Activated CD4-positive, alpha-beta T cell treated with anti-CD3 and anti-CD28 coated beads for 4 hours (primary cell): ENCODE measurements around the gene RIMBP2.

ENCODE experiments used
- DNase-seq, 2 donors: peaks; one replicate each; pipeline ENCODE4 v3.0.0-alpha.2; 2020

The RIMBP2 gene

DNA sequence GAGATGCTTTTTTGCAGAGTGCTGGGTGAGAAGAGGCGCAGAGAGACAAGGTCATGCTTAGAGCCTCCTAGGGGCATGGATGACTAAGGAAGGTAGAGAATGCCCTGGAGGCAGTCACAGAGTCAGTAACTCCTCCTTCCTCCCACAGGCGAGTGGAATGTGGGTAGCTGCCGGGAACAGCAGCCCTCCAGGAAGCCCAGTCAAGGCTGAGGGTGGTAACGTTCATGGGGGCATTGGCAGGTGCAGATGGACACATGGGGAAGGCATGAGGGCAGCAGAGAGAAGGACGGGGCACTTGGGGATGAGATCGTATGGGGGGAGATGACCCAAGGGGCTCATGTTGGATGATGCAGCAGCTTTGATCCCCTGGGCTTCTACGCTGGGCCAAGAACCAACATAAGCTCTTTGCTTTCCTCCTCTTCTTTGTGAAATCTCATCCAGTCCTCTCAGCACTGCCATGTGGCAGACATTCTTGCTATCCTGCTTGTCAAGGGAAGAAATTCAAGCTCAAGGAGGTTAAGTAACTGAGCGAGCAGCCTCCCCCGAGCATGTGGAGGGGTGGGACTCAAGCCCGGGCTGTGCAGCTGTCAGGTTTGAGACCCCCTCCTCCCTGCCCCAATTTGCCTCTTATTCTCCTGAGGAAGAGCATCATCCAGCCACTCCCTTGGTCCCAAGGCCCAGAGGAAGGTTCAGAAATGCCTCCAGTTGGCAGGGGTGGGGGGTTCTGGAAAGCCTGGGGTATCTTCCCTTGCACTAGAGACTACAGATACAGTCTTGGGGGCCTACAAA, 190.5 kb downstream of the RIMBP2 start:
- DNase-seq = no peak

DNA sequence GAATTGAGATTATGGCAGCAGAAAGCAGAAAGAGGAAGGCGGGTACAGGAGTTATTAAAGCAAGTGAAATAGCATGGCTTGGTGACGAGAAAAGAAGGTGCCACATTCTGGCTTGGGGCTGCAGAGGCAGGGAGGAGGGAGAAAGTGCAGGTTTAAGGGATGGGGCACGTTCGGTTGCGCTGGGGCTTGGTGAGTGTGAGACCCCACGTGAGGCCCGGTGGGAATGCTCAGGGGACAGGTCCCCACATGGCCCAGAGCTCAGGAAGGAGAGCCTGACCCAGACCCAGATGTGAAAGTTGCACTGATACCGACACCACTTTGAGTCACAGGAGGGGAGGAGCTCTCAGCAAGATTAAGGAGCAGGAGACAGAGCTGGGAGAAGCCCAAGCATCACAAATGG, 191.3 kb downstream of the RIMBP2 start:
- DNase-seq = no peak

DNA sequence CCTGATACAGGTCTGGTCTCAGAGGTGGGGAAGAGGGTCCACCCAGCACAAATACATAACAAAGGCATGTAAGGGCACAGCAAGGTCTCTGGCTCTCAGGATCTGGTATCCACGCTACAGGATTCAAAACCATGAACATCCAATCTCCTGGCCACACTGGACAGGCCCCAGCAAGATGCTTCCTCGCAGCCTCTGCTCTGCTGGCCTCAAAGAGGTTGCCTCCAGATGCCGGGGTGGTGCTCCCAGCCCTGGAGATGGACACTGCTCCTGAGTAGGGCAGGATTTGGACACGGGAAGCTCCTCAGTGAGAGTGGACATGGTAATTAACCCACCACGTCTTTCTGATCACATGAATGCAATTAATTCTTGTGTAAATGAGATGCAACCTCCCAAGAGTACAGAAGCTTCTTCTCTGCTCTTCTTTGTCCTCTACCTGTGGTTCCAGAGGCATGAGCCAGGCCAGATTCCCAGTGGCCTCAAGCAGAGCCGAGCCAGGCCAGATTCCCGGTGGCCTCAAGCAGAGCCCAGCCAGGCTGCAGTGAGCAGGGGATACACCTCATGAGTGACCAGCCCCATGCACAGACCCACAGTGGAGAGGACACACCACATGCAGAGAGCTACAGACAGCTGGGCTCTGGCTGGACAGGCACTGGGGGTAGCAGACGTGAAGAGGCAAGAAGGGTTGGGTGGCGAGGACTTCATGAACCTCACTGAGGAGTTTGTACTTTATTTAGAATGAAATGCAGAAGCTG, 192.1 kb downstream of the RIMBP2 start:
- no peak for DNase-seq

DNA sequence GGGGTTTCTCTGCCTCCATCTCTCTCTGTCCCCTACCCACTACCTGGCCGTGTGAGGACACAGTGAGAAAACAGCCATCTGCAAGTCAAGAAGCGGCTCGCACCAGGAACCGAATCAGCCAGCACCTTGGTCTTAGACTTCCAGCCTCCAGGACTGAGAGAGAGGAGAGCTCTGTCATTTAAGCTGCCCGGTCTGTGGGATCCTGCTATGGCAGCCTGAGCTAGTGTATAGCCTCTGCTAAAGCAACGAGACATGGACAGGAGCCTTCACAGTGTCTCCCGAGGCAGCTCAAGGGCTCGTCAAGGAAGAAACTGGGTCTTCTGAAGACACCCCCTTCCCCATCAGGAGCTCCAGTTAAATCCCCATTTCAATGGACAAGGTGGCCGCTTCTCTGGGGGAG, 192.9 kb downstream of the RIMBP2 start:
- DNase-seq = no peak

DNA sequence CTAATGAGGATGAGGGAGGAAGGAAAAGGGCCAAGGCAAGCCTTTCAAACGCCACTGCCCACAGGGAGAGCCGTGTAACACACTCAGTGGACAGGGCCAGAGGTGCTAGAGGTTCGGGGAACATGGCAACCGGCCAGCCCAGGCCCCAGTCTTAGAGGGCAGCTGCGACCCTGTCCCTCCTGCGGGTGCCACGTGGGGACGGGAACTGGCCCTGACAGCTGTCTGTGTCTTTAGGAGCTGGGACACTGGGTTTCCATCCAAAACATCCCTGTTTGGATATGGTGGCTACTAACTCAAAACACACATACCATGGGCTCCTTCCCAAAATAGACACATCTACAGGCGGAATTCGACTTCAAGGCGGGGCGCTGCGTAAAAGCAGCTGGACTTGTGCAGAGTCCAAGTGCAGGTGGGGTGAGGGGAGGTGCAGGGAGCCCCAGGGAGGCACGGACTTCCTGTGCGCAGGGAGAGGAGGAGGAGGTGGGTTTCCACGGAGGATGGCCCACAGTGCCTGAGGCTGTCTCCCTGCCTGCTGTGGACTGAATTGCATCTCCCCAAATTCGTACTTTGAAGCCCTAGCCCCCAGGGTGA, 193.8 kb downstream of the RIMBP2 start:
- DNase-seq = no peak

DNA sequence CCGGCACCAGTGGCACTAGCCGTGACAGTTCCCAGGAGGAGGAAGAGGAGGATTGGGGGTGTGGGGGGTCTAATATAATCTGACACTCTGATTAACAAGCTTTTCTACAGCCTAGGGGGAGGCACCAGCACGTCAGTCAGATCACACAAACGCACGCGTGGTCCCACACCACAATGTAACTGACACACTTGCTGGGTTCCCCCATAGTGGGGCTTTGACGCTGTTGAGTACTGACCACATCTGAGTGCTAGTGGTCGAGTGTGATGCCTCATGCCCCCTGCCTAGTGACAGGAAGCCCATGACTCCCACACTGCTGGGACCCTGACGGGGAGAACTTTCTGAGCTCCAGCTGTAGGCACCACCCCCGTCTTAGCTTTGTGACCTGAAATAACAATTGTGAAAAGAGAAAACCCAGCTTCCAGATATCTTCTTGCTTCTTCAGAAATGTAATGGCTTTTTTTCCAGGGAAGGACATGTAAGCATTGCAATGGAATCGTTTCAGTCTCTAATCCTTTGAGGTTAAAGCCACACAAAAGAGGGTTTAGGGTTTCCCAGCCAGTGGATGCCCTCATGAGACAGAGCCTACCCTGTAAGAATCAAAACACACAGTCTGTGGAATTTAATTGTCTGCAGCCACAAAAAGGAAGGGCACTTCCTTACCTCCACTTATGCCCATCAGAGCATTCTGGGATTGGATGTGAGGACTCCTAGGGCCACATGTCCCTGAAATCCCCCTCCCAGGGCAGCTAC, 194.5 kb downstream of the RIMBP2 start:
- DNase-seq = no peak

DNA sequence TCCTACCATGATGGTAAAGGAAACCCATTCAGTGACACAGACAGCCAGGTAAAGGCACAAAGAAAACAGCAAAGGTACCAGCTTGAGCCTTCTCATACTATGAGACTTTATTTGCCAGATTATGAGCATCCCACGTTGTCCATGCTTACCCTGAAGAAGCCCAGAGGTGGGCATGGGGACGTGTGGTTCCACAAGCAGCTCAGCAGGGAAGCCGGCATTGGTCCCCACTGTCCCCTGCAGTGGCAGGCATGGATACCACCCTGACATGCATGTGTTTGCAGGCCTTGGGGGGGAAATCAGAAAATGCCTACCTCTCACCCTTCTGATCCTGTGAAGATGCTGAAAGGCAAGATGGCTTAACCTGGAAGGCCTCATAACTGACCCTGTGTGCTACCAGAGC, 195.3 kb downstream of the RIMBP2 start:
- DNase-seq = no peak

DNA sequence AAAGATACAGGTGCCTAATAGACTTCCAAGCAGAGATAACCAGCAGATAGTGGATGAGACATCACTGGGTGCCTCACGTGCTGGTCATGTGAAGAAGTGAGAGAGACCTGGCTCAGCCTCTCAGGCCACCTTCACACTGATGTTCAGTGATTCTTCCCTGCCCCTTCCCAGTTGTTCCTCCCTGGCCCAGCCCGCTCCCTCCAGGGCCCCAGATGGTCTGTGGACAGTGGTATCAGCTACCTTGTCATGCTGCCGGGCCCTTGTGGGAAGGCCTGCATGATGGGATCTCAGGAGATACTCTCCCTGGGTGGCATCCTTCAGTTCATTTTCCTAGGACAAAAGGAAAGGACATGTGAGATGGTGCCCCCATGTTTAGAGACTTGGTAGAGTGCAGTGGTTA, 198.5 kb downstream of the RIMBP2 start:
- DNase-seq = no peak

DNA sequence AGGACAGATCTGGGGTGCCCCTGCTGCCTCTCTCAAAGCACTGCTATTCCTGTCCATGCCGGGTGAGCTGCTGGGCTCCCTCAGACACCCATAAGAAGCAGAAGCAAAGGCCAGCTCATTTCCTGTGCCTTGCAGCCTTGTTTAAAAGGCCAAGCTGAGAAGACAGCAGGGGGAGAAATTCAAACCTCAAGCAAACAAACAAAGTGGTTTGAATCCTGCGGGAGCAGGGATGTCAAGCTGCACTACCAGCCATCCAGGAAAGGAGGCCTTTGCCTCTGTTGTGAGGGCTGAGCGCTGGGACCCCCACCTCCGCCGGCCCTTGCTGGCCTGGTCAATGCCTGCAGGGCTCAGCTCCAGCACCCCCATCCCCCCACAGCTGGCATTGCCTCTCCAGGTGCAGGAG, 201.9 kb downstream of the RIMBP2 start:
- DNase-seq = no peak

DNA sequence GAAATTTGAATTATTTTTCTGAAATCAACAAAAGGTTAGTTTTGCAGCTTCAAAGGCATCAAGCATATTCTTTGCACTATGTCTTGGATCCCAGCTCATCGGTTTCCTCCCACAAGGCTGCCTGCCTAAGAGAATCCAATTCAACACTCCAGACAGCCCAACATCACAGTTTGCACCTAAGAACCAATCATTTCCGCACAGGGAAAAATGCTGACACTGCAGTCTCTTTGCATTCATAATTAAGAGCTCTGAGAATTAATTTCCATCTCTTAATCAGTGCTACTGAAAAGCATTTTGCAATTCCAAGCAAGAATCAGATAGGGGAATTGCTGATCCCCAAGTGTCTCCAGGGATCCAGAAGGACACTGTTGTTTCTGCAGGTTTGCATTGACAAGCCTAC, 202.5 kb downstream of the RIMBP2 start:
- no peak for DNase-seq

DNA sequence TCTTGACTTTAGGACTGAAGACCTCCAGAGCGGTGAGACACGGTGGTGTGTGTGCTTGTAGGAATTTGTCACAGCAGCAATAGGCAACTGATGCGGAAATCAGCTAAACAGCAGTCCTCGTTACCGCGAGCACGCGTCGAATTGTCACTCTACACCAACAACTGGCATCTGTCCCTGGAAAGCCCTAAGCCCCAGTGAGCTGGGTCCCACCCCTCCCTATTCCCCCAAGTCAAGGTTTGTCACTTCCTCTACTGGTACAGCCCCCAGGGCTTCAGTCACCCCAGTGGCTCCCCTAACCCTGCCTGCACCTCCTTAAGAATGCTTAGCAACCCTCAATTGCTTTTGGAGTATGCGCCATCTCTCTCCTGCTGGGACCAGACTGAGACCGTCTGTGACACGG, 204.8 kb downstream of the RIMBP2 start:
- DNase-seq = no peak

DNA sequence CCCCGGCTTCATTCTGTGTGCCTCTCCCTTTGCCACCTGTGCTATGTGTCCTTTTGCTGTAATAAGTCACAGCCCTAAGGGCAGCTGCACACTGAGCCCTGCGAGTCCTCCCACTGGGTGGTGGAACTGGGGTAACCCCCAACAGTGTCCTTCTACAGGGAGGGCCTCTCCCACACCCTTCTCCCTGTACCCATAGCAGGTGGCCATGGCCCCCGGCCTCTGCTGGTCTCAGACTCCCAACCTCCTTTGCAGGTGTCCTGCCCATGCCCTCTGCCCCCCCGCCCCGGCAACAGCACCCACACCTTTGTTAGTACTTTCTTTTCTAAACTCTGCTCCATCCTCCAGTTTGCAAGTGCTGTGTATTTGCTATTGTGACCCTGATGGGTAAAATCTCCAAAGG, 206.6 kb downstream of the RIMBP2 start:
- DNase-seq = no peak

DNA sequence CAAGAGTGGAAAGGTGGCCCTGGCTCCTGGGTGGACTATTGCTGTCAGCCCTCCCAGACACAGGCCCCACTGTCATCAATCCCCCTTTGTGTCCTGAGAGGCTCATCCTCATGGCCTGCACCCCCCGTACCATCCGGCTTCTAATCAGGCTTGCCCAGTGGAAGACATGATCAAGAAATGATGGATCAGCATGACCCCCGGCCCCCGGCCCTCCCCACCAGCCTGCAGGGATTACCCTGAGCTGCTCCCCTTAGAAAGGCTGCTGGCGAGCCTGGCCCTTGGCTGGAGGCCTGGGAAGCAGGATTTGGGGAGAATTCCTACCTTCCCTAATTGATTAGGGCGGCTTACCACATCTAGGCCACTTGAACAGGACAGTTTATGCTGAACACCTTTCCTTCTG, 207.3 kb downstream of the RIMBP2 start:
- DNase-seq = no peak

DNA sequence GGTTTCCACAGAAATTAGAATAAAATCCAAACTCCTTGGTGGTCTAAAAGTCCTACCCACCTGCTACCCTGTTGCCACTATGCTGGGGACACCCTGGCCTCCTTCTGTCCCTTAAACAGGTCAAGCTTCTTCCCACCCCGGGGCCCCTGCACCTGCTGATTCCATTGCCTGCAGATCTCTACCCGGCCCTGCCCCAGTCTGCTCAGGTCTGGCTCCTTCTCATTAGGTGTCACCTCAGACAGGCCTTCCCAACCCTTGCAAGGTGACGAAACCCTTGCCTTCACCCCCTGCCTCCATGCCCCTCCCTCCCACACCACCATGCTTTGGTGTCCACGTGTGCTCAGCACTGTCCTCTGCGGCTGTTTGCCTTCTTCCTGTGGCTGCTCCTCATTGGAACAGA, 207.8 kb downstream of the RIMBP2 start:
- DNase-seq = no peak

DNA sequence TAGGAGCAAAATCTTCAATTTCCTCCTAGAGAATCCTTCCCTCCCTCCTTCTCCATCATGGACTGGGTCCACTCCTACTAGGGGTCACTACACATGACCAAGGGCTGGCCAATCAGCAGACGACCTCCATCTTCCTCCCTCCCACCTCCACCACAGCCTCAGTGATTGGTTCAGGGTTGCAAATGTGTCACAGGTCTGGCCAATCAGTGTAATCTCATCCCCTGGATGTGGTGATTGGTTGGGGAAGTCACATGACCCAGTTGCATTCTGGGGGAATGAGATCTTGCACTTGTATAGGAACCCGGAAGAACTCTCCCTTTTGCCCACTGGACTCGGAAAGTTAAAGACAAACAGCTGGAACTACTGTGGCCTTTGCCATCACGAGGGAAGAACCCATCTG, 209.3 kb downstream of the RIMBP2 start:
- DNase-seq = no peak

DNA sequence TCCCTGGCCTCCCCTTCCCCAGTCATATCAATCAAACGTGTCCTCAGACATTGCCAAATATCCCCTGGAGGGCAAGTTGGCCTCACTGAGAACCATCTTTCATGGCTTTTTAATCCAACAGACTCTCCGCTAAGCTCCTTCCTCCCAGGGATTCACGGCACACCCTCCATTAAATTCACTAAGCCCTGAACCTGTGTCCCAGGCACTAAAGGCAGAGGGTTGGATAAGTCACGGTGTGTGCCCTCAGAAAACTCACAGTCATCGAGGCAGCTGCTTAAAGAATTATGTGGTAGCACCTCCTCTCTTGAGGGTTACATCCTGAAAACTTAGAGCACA, 211.3 kb downstream of the RIMBP2 start:
- no peak for DNase-seq

DNA sequence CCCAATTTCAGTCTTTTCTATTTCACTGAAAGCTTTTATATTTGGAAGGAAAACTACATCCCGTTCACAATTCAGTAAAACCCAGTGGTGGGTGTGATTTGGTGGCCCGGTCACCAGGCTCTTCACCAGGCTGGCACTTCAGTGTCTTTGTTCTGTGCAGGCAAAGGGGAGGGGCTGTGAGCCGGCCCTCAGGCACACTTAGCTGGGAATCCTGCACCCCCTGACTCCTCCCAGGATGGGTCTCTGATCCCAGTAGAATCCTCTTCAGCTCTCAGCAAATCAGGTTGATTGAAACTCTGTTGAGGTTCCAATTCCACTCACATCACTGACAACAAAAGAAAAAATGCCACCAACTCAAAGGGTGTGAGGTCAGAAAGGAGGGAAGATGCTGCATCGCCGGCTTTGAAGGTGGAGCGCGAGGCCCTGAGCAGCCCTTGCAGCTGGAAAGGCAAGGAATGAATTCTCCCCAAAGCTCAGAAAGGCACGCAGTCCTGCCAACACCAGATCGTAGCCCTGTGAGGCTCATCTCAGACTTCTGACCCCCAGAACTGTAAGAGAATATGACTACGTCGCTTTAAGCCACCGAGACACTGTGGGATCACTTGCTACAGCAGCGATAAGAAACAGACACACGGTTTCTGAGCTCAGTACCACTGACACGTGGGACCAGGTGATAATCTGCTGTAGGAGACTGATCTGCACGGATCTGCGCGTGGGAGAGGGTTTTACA, 211.8 kb downstream of the RIMBP2 start:
- no peak for DNase-seq

DNA sequence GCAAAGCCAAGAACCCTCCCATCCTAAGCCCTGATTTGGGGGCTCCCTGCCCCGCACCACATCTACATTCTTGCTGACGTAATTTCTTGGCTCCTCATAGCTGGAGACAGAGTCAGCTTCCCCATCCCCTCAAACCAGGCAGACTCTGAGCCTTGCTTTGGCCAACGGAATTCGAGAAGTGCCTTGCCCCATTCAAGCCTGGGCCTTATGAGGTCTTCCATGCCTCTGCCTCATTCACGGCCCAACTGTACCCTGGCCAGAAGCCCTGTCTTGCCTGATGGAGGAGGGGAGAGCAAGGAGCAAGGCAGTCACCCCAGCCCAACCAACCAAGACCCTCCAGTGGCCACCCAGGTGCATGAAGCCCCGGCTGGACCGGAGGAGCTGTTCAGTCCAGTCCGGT, 214.3 kb downstream of the RIMBP2 start:
- DNase-seq = no peak

DNA sequence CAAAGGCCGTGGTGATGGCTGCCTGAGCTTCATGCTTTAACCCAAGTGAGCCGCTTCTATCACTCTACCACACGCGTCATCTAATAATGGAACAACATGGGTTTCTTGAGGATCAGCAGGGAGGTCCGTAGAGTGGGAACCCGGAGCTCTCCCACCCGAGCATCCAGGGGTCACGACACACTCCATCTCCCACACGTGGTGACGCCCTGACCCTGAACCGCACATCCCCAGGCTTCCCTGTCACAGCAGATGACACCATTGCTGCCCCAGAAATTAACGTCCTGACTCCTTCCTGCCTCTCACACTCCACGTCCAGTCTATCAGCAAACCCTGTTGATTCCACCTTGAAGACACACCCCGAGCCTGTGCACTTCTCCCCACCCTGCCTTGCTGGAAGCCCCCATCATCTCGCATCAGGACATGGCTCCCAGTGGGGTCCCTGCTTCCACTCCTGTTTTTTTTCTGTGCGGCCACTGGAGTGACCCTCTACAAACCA, 215.2 kb downstream of the RIMBP2 start:
- DNase-seq = no peak

DNA sequence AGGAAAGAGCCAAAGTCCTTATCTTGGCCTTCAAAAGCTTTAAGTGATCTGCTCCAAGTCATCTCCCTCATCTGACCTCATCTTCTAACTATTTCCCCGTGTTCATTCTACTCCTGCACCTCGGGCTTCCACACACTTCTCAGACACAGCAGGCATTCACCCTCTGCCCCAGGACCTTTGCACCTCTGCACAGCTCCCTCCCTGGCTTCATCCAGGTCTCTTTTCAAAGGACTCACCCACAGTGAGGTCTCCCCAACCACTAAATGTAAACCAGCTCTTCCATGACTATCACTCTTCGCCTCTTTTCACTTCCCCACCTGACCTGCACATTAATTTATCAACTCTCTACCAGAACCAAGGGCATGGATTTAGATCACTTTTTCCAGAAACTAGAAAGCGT, 216.6 kb downstream of the RIMBP2 start:
- no peak for DNase-seq

DNA sequence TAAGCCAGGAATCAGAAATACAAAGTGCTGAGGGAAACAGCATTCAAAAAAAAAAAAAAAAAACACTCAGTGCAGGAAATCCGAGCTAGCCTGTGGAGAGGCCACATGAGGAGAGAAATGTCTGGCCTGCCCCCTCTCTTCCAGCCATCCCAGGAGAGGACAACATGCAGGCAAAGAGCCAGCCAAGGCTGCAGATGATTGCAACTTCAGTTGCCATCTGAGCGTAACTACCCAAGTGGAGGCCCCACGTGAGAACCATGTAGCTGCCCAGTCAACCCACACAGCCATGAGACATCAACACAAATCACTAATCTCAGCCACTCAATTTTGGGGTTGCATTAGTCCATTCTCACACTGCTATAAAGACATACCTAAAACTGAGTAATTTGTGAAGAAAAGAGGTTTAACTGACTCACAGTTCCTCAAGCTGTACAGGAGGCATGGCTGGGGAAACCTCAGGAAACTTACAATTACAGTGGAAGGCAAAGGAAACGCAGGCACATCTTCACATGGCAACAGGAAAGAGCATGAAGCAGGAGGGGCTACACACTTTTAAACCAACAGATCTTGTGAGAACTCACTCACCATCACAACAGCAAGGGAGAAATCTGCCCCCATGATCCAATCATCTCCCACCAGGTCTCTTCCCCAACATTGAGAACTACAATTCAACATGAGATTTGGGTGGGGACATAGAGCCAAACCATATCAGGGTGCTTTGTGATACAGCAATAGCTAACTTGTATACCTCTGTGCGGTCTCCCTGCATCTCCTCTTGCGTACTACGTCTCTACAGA, 217.3 kb downstream of the RIMBP2 start:
- DNase-seq = no peak

DNA sequence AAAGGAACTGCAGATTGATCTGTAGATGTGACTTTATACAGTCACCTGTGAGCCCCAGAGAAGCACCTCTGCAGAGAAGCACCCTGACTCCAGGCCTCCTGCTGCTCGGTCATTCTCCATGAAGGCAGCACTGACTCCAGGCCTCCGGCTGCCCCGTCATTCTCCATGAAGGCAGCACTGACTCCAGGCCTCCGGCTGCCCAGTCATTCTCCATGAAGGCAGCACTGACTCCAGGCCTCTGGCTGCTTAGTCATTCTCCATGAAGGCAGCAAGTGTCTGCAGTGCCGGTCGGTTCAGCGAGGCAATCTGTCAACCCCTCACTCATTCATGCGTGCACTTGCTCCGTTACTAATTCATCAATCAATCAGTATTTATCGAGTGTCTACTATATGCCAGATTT, 218.1 kb downstream of the RIMBP2 start:
- no peak for DNase-seq
